ENCODE results near the gene C1orf21. TPM values are rescaled to one million over a fixed set of nuclear protein-coding genes. Genes with fewer than 3 reads are reported as not detected.

C1orf21 gene
- total and polyA plus RNA-seq, 12 donors: 23.2 to 177 (median 87.9) TPM

GRCh38 chr1:184542291-184542690 is 155.5 kb downstream of the C1orf21 start:
- Histone ChIP-seq H3K4me3 (no peak overlapping the region), H3K27ac (no peak overlapping the region), H3K9me3 (replicated peaks in 1 of 3) (peaks cover 0 to 9% (median 0%) of the 10 kb centered on the region in 3 donors), H3K27me3 (no peaks in the 10 kb centered on the region), H3K4me1 (replicated peaks in 1 of 2) (peaks cover under 1 to 5% of the 10 kb centered on the region in 2 donors), H3K36me3 (replicated peaks in 1 of 2) (no peaks in the 10 kb centered on the region)
- no peak for DNase-seq
- intact Hi-C loops (cut with DNase I): no loop called here
- TF ChIP-seq POLR2A (IDR thresholded peaks at IDR 0.05) (no peak), CTCF (IDR thresholded peaks at IDR 0.05) (no peak)
- 91 to 98% (median 97%) methylated on average over 3 of the region's 3 CpGs for WGBS, 4 donors

GRCh38 chr1:184545601-184546000 is 158.8 kb downstream of the C1orf21 start:
- WGBS, 4 donors: 80 to 86% (median 81%) methylated on average over 4 of the region's 4 CpGs
- H3K4me1 ChIP-seq (replicated peaks in 1 of 2): peaks cover 0 to 5% of the 10 kb centered on the region in 2 donors
- no peaks in the 10 kb centered on the region for H3K36me3 ChIP-seq (replicated peaks in 1 of 2)
- no peak for DNase-seq
- no peak overlapping the region for H3K4me3 ChIP-seq
- H3K27ac ChIP-seq: no peak overlapping the region
- intact Hi-C loops (cut with DNase I): no loop called here
- no peaks in the 10 kb centered on the region for H3K9me3 ChIP-seq (replicated peaks in 1 of 3)
- H3K27me3 ChIP-seq: no peaks in the 10 kb centered on the region
- TF ChIP-seq POLR2A (IDR thresholded peaks at IDR 0.05) (no peak), CTCF (IDR thresholded peaks at IDR 0.05) (no peak)

GRCh38 chr1:184552446-184552845 is 165.6 kb downstream of the C1orf21 start:
- intact Hi-C loops (cut with DNase I): no loop called here
- Histone ChIP-seq H3K36me3 (replicated peaks in 1 of 2) (no peaks in the 10 kb centered on the region), H3K4me1 (replicated peaks in 1 of 2) (peaks cover 0 to 16% of the 10 kb centered on the region in 2 donors), H3K9me3 (replicated peaks in 1 of 3) (no peaks in the 10 kb centered on the region), H3K27me3 (no peaks in the 10 kb centered on the region), H3K27ac (no peak overlapping the region), H3K4me3 (no peak overlapping the region)
- no peak for DNase-seq
- TF ChIP-seq CTCF (IDR thresholded peaks at IDR 0.05): no peak
- no peak for TF ChIP-seq POLR2A (IDR thresholded peaks at IDR 0.05)
- WGBS, 4 donors: 85 to 94% (median 94%) methylated on average over 1 of the region's 1 CpG

GRCh38 chr1:184553845-184554244 is 167.0 kb downstream of the C1orf21 start:
- Histone ChIP-seq H3K27me3 (no peaks in the 10 kb centered on the region), H3K36me3 (replicated peaks in 1 of 2) (no peaks in the 10 kb centered on the region), H3K4me1 (replicated peaks in 1 of 2) (peaks cover 0 to 16% of the 10 kb centered on the region in 2 donors), H3K4me3 (no peak overlapping the region), H3K9me3 (replicated peaks in 1 of 3) (no peaks in the 10 kb centered on the region), H3K27ac (no peak overlapping the region)
- no peak for DNase-seq
- WGBS, 4 donors: 69 to 85% (median 74%) methylated on average over 2 of the region's 2 CpGs
- TF ChIP-seq CTCF (IDR thresholded peaks at IDR 0.05): no peak
- no peak for TF ChIP-seq POLR2A (IDR thresholded peaks at IDR 0.05)
- intact Hi-C loops (cut with DNase I): no loop called here
